ENCODE data around the gene RELCH.

The RELCH gene

GRCh38 chr18:62248313-62248712 is 61.3 kb downstream of the RELCH start:
- Histone ChIP-seq H4K20me1 (ENCODE audit: control insufficient read depth, insufficient read depth, low read depth, low read length) (no peaks in the 10 kb centered on the region), H3K9me3 (ENCODE audit: control insufficient read depth, insufficient read depth, low read length) (no peaks in the 10 kb centered on the region), H3K4me3 (ENCODE audit: low read length) (no peak overlapping the region), H3K27me3 (ENCODE audit: control insufficient read depth, low read length) (no peaks in the 10 kb centered on the region), H3K36me3 (ENCODE audit: control insufficient read depth, low read length) (peaks cover 4% of the 10 kb centered on the region; the same call in 1 of the 2 replicates), H3K4me2 (ENCODE audit: low read length) (no peak overlapping the region), H3K9me2 (replicated peaks; ENCODE audit: control insufficient read depth, low read length) (no peaks in the 10 kb centered on the region), H3K27ac (ENCODE audit: low read depth, low read length) (no peak overlapping the region), H3K4me1 (ENCODE audit: control insufficient read depth, low read length) (no peaks in the 10 kb centered on the region), H3F3A (ENCODE audit: control insufficient read depth, insufficient read depth) (no peaks in the 10 kb centered on the region), H3K79me2 (ENCODE audit: control insufficient read depth, low read length) (no peaks in the 10 kb centered on the region)
- TF ChIP-seq EZH2phosphoT487 (IDR thresholded peaks at IDR 0.05; ENCODE audit: borderline replicate concordance, low read length) (no peak), CTCF (IDR thresholded peaks at IDR 0.05; ENCODE audit: low read depth, low read length, poor library complexity, severe bottlenecking) (no peak)

GRCh38 chr18:62249478-62250097 is 62.5 kb downstream of the RELCH start:
- Histone ChIP-seq H3K4me2 (ENCODE audit: low read length) (no peak overlapping the region), H3K4me1 (ENCODE audit: control insufficient read depth, low read length) (no peaks in the 10 kb centered on the region), H3F3A (ENCODE audit: control insufficient read depth, insufficient read depth) (no peaks in the 10 kb centered on the region), H3K36me3 (ENCODE audit: control insufficient read depth, low read length) (peaks cover 4% of the 10 kb centered on the region; the same call in 1 of the 2 replicates), H3K27ac (ENCODE audit: low read depth, low read length) (no peak overlapping the region), H3K4me3 (ENCODE audit: low read length) (no peak overlapping the region), H3K9me3 (ENCODE audit: control insufficient read depth, insufficient read depth, low read length) (no peaks in the 10 kb centered on the region), H3K9me2 (replicated peaks; ENCODE audit: control insufficient read depth, low read length) (no peaks in the 10 kb centered on the region), H4K20me1 (ENCODE audit: control insufficient read depth, insufficient read depth, low read depth, low read length) (no peaks in the 10 kb centered on the region), H3K79me2 (ENCODE audit: control insufficient read depth, low read length) (no peaks in the 10 kb centered on the region), H3K27me3 (ENCODE audit: control insufficient read depth, low read length) (no peaks in the 10 kb centered on the region)
- TF ChIP-seq CTCF (IDR thresholded peaks at IDR 0.05; ENCODE audit: low read depth, low read length, poor library complexity, severe bottlenecking) (peak; percentile 26), EZH2phosphoT487 (IDR thresholded peaks at IDR 0.05; ENCODE audit: borderline replicate concordance, low read length) (no peak)

GRCh38 chr18:62250475-62250874 is 63.4 kb downstream of the RELCH start:
- Histone ChIP-seq H3F3A (ENCODE audit: control insufficient read depth, insufficient read depth) (no peaks in the 10 kb centered on the region), H3K36me3 (ENCODE audit: control insufficient read depth, low read length) (peaks cover 2% of the 10 kb centered on the region; the same call in 1 of the 2 replicates), H3K4me1 (ENCODE audit: control insufficient read depth, low read length) (no peaks in the 10 kb centered on the region), H3K4me2 (ENCODE audit: low read length) (no peak overlapping the region), H3K27ac (ENCODE audit: low read depth, low read length) (no peak overlapping the region), H3K4me3 (ENCODE audit: low read length) (no peak overlapping the region), H3K9me3 (ENCODE audit: control insufficient read depth, insufficient read depth, low read length) (no peaks in the 10 kb centered on the region), H4K20me1 (ENCODE audit: control insufficient read depth, insufficient read depth, low read depth, low read length) (no peaks in the 10 kb centered on the region), H3K9me2 (replicated peaks; ENCODE audit: control insufficient read depth, low read length) (no peaks in the 10 kb centered on the region), H3K27me3 (ENCODE audit: control insufficient read depth, low read length) (no peaks in the 10 kb centered on the region), H3K79me2 (ENCODE audit: control insufficient read depth, low read length) (no peaks in the 10 kb centered on the region)
- no peak for TF ChIP-seq EZH2phosphoT487 (IDR thresholded peaks at IDR 0.05; ENCODE audit: borderline replicate concordance, low read length)
- no peak for TF ChIP-seq CTCF (IDR thresholded peaks at IDR 0.05; ENCODE audit: low read depth, low read length, poor library complexity, severe bottlenecking)

Measured in DOHH2 (cell line).